NB4 (cell line): Measurements from ENCODE around the gene GJA10.

ENCODE experiments used
- CTCF ChIP-seq: IDR thresholded peaks from one replicate; pipeline ENCODE4 v1.5.1; 2012; ENCODE audit warnings: low read depth, low read length
- MAX ChIP-seq: IDR thresholded peaks from 2 replicates; pipeline ENCODE4 v1.6.1; 2011; ENCODE audit warnings: low read depth, low read length
- MYC ChIP-seq: IDR thresholded peaks from 2 replicates; pipeline ENCODE4 v1.6.1; 2011; ENCODE audit warnings: low read depth, low read length
- POLR2A ChIP-seq: IDR thresholded peaks from 2 replicates; pipeline ENCODE4 v1.6.1; 2011; ENCODE audit warnings: mild to moderate bottlenecking; ENCODE audit not compliant: insufficient read length; ENCODE audit errors: extremely low read depth

- TF ChIP-seq CTCF (no peak), MAX (no peak), POLR2A (no peak), MYC (no peak)
Measured at GRCh38 chr6:89928604-89929003, 34.3 kb downstream of the GJA10 start.
